Measurements from ENCODE around the gene COL4A4. TPM values are rescaled to one million over a fixed set of nuclear protein-coding genes. Genes with fewer than 3 reads are reported as not detected.
A peak's percentile ranks its signal among the peaks of the same experiment; 100 is the strongest.
"Not testable (repeated sequence)": the region's sequence is repeated elsewhere in the genome, so short reads cannot be mapped to it uniquely, and the experiment has no call there.

Gene COL4A4
- total and polyA plus RNA-seq, 2 donors = 1.6 to 1.7 TPM

DNA sequence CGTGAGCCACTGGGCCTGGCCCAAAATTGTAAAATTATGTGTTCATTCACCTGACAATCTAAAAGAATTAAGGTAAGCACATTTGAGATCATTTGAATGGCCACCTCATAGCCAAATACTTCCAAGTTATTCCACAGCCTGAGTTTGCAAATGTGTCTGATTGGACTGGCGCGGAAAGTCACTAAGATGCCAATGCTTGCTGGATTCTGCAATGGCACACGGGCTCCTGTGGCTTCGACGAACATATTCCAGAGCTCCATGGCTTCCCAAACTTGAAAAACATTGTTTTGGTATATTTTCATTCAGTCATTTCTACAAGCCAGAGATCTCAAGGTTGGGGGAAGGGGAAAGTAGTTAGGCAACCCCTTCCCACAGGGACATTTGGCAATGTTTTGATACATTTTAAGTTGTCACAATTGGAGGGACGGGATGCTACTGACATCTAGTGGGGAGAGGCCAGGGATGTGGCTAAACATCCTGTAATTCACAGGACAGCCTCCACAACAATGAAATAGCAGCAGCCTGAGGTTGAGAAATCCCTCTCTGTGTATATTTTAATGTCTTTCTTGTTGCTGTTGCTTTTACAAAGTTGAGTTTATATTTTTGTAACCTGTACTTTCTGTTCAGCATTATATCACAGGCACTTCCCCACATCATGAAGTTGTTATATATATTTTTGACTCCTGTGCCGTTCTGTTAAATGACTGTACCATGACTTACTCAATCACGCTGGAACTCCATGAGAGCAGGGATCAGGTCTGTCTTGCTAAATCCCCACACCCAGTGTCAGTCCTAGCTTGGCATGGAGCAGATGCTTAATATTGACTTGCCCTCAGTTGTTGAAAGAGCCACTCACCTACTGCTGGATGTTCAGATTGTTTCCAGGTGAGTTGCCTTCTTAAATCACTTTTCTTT, 56.9 kb downstream of the COL4A4 start:
- Histone ChIP-seq H3K9me3 (ENCODE audit: control insufficient read depth in 2 of 2, insufficient read depth in 1 of 2, low read length in 1 of 2) (no peaks in the 10 kb centered on the region), H3K4me3 (ENCODE audit: low read length in 2 of 2) (no peak overlapping the region), H3K27ac (ENCODE audit: low read depth in 1 of 2, low read length in 1 of 2) (no peak overlapping the region), H3K4me1 (ENCODE audit: control insufficient read depth in 2 of 2, insufficient read depth in 2 of 2, low read length in 2 of 2) (no peaks in the 10 kb centered on the region), H3K27me3 (ENCODE audit: control insufficient read depth in 2 of 2, insufficient read depth in 1 of 2, low read length in 1 of 2) (no peaks in the 10 kb centered on the region), H3K36me3 (ENCODE audit: control insufficient read depth in 2 of 2, insufficient read depth in 2 of 2, low read length in 1 of 2) (no peaks in the 10 kb centered on the region)
- peak; percentile 19 to 68 (median 30) for DNase-seq (ENCODE audit: low read depth in 6 of 9, low spot score in 9 of 9)
- 88% methylated on average over 9 of the region's 9 CpGs for WGBS

DNA sequence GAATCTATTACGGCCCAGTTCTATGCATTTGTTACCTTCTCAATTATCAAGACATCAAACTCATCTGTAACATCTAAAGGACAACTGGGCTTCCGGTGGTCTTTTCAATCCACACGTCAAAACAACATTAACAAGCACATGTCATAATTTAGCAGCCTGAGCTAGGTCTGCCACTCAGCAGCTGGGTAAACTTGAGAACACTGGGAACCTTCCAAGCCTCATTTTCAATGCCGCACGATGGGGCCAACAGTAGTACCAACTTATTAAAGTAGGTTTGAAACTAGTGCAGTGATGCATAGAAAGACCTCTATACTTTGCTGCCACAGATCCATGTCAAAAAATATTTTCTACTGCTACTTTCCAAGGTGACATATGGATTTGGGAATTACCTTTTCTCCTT, 60.4 kb downstream of the COL4A4 start:
- H3K36me3 ChIP-seq (ENCODE audit: control insufficient read depth in 2 of 2, insufficient read depth in 2 of 2, low read length in 1 of 2) = no peaks in the 10 kb centered on the region
- 96% methylated on average over 5 of the region's 5 CpGs for WGBS
- no peak overlapping the region for H3K4me3 ChIP-seq (ENCODE audit: low read length in 2 of 2)
- DNase-seq (ENCODE audit: low read depth in 6 of 9, low spot score in 9 of 9) = no peak
- H3K27ac ChIP-seq (ENCODE audit: low read depth in 1 of 2, low read length in 1 of 2) = no peak overlapping the region
- H3K4me1 ChIP-seq (ENCODE audit: control insufficient read depth in 2 of 2, insufficient read depth in 2 of 2, low read length in 2 of 2) = no peaks in the 10 kb centered on the region
- no peaks in the 10 kb centered on the region for H3K9me3 ChIP-seq (ENCODE audit: control insufficient read depth in 2 of 2, insufficient read depth in 1 of 2, low read length in 1 of 2)
- H3K27me3 ChIP-seq (ENCODE audit: control insufficient read depth in 2 of 2, insufficient read depth in 1 of 2, low read length in 1 of 2) = no peaks in the 10 kb centered on the region

DNA sequence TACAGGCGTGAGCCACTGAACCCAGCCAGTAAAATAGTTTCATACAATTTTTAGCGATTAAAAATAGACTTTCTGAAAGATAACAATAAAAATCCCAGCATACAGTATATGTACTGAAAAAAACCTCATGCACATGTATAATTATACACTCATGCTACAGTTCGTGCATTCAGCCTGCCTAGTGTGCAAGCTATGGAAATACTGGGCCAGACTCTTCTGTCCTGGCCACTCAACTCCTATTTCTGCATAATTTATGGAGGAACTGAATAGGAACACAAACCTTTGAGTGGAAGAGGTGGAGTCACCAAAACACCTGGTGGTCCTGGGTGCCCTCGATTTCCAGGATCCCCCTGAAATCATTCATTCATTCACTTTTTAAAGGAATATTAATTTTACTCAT, 64.7 kb downstream of the COL4A4 start:
- 92% methylated on average over 4 of the region's 4 CpGs for whole genome bisulfite sequencing
- DNase-seq (ENCODE audit: low read depth in 6 of 9, low spot score in 9 of 9) = no peak
- Histone ChIP-seq H3K9me3 (ENCODE audit: control insufficient read depth in 2 of 2, insufficient read depth in 1 of 2, low read length in 1 of 2) (no peaks in the 10 kb centered on the region), H3K4me1 (ENCODE audit: control insufficient read depth in 2 of 2, insufficient read depth in 2 of 2, low read length in 2 of 2) (no peaks in the 10 kb centered on the region), H3K36me3 (ENCODE audit: control insufficient read depth in 2 of 2, insufficient read depth in 2 of 2, low read length in 1 of 2) (no peaks in the 10 kb centered on the region), H3K4me3 (ENCODE audit: low read length in 2 of 2) (no peak overlapping the region), H3K27me3 (ENCODE audit: control insufficient read depth in 2 of 2, insufficient read depth in 1 of 2, low read length in 1 of 2) (no peaks in the 10 kb centered on the region), H3K27ac (ENCODE audit: low read depth in 1 of 2, low read length in 1 of 2) (no peak overlapping the region)

DNA sequence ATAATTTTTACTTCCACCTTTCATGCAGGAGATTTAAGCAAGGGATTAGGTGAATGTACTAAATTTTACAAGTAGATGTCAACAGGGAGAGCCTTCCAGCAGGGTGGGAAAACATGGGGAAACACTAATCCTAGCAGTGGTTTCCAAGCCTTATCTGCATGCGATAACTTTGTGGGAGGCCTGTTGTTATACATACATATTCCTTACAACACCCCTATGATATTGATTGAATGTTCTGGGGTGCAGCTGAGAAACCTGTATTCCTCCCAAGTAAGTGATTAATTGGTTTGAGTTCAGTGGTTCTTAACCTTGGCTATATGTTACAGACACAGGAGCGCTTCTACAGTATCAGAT, 65.9 kb downstream of the COL4A4 start:
- Histone ChIP-seq H3K36me3 (ENCODE audit: control insufficient read depth in 2 of 2, insufficient read depth in 2 of 2, low read length in 1 of 2) (no peaks in the 10 kb centered on the region), H3K27ac (ENCODE audit: low read depth in 1 of 2, low read length in 1 of 2) (no peak overlapping the region), H3K4me3 (ENCODE audit: low read length in 2 of 2) (no peak overlapping the region), H3K4me1 (ENCODE audit: control insufficient read depth in 2 of 2, insufficient read depth in 2 of 2, low read length in 2 of 2) (no peaks in the 10 kb centered on the region), H3K27me3 (ENCODE audit: control insufficient read depth in 2 of 2, insufficient read depth in 1 of 2, low read length in 1 of 2) (no peaks in the 10 kb centered on the region), H3K9me3 (ENCODE audit: control insufficient read depth in 2 of 2, insufficient read depth in 1 of 2, low read length in 1 of 2) (no peaks in the 10 kb centered on the region)
- WGBS = 98% methylated on average over 2 of the region's 2 CpGs
- no peak for DNase-seq (ENCODE audit: low read depth in 6 of 9, low spot score in 9 of 9)

DNA sequence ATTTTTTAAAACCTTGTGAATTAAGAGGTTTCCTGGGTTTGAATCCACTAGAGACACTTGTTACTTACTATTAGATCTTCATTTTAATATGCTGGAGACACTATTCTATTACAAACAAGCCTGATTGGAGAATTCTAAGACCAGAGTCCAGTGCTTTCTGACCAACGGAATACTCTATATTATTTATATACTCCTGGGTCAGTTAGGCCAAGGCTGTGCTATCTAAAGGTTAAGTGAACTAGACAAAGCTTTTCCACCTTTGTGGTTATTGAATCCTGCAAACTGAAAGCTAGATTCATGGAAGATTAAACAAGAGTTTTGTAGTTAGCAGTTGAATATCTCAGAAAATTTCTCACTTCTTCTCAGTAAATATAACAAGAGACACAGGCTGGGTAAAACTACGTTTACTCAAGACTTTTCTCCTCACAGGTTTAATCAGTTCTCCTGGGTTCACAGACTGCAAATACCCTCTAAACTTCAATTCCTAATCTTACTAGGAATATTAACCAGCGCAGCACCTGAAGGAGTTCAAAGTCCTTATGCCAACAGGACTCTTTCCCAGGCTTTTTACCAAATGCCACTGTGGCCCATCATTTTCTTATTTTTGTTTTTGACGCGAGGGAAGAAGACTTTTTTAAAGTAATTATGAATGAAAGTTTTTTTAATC, 66.4 kb downstream of the COL4A4 start:
- no peaks in the 10 kb centered on the region for H3K27me3 ChIP-seq (ENCODE audit: control insufficient read depth in 2 of 2, insufficient read depth in 1 of 2, low read length in 1 of 2)
- H3K9me3 ChIP-seq (ENCODE audit: control insufficient read depth in 2 of 2, insufficient read depth in 1 of 2, low read length in 1 of 2) = no peaks in the 10 kb centered on the region
- no peak for DNase-seq (ENCODE audit: low read depth in 6 of 9, low spot score in 9 of 9)
- H3K4me1 ChIP-seq (ENCODE audit: control insufficient read depth in 2 of 2, insufficient read depth in 2 of 2, low read length in 2 of 2) = no peaks in the 10 kb centered on the region
- no peak overlapping the region for H3K27ac ChIP-seq (ENCODE audit: low read depth in 1 of 2, low read length in 1 of 2)
- WGBS = 96% methylated on average over 5 of the region's 5 CpGs
- H3K36me3 ChIP-seq (ENCODE audit: control insufficient read depth in 2 of 2, insufficient read depth in 2 of 2, low read length in 1 of 2) = no peaks in the 10 kb centered on the region
- H3K4me3 ChIP-seq (ENCODE audit: low read length in 2 of 2) = no peak overlapping the region

DNA sequence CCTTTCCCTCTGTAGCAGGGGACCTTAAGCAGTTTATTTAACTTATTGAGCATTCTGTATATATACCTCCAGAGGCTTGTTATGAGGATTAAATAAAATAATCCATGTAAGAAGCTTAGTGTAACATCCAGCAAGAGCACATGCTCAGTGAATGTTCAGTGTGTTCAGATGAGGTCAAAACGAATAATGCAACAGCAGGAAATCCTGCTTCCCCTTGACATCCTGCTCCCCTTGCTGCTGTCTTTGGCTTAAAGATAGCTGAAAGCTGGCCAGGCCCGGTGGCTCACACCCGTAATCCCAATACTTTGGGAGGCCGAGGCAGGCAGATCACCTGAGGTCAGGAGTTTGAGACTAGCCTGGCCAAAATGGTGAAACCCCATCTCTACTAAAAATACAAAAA, 68.7 kb downstream of the COL4A4 start:
- H3K9me3 ChIP-seq (ENCODE audit: control insufficient read depth in 2 of 2, insufficient read depth in 1 of 2, low read length in 1 of 2) = no peaks in the 10 kb centered on the region
- H3K36me3 ChIP-seq (ENCODE audit: control insufficient read depth in 2 of 2, insufficient read depth in 2 of 2, low read length in 1 of 2) = no peaks in the 10 kb centered on the region
- DNase-seq (ENCODE audit: low read depth in 6 of 9, low spot score in 9 of 9) = no peak
- no peaks in the 10 kb centered on the region for H3K4me1 ChIP-seq (ENCODE audit: control insufficient read depth in 2 of 2, insufficient read depth in 2 of 2, low read length in 2 of 2)
- WGBS = 37% methylated on average over 4 of the region's 4 CpGs
- no peak overlapping the region for H3K27ac ChIP-seq (ENCODE audit: low read depth in 1 of 2, low read length in 1 of 2)
- no peak overlapping the region for H3K4me3 ChIP-seq (ENCODE audit: low read length in 2 of 2)
- H3K27me3 ChIP-seq (ENCODE audit: control insufficient read depth in 2 of 2, insufficient read depth in 1 of 2, low read length in 1 of 2) = no peaks in the 10 kb centered on the region

DNA sequence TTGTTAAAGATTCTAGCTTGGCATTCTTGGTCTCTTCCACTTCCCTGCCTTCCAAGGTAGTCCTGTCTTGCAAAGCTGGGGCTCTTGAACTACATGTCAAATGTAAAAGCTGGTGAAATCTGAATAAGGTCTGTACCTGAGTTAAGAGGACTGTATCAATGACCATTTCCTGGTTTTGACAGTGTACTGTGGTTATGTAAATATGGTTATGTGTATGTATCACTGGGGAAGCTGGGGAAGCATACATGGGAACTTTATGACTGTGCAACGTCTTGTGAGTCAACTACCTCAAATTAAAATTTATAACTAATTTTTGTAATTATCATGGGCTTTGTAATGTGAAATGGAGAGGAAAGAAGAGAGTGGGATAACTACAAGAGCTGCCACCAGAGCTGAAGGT, 81.7 kb downstream of the COL4A4 start:
- Histone ChIP-seq H3K9me3 (ENCODE audit: control insufficient read depth in 2 of 2, insufficient read depth in 1 of 2, low read length in 1 of 2) (no peaks in the 10 kb centered on the region), H3K4me3 (ENCODE audit: low read length in 2 of 2) (no peak overlapping the region), H3K4me1 (ENCODE audit: control insufficient read depth in 2 of 2, insufficient read depth in 2 of 2, low read length in 2 of 2) (no peaks in the 10 kb centered on the region), H3K36me3 (ENCODE audit: control insufficient read depth in 2 of 2, insufficient read depth in 2 of 2, low read length in 1 of 2) (no peaks in the 10 kb centered on the region), H3K27ac (ENCODE audit: low read depth in 1 of 2, low read length in 1 of 2) (no peak overlapping the region), H3K27me3 (ENCODE audit: control insufficient read depth in 2 of 2, insufficient read depth in 1 of 2, low read length in 1 of 2) (no peaks in the 10 kb centered on the region)
- WGBS = 51% methylated on average over 1 of the region's 1 CpG
- peak in 1 of 9 donors; percentile 4 for DNase-seq (ENCODE audit: low read depth in 6 of 9, low spot score in 9 of 9)

DNA sequence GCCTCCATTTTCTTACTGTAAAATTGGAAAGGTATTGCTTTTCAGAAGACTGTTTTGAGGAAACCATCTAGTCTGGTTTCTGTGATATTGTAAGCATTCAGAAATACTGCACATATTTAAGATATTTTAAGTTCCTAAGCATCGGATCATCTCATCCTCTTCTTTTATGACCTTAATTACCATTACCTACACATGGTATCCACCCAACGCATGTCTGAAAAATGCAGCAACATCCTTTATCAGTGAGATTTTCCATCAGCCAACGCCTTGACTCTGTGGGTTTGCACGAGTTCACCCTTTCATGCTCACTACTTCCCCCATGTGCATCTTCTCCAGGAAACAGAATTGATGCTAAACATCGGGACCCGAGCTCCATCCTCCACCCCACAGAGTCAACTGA, 84.3 kb downstream of the COL4A4 start:
- WGBS = 93% methylated on average over 6 of the region's 6 CpGs
- DNase-seq (ENCODE audit: low read depth in 6 of 9, low spot score in 9 of 9) = no peak
- Histone ChIP-seq H3K27me3 (ENCODE audit: control insufficient read depth in 2 of 2, insufficient read depth in 1 of 2, low read length in 1 of 2) (no peaks in the 10 kb centered on the region), H3K27ac (ENCODE audit: low read depth in 1 of 2, low read length in 1 of 2) (no peak overlapping the region), H3K36me3 (ENCODE audit: control insufficient read depth in 2 of 2, insufficient read depth in 2 of 2, low read length in 1 of 2) (no peaks in the 10 kb centered on the region), H3K4me1 (ENCODE audit: control insufficient read depth in 2 of 2, insufficient read depth in 2 of 2, low read length in 2 of 2) (no peaks in the 10 kb centered on the region), H3K9me3 (ENCODE audit: control insufficient read depth in 2 of 2, insufficient read depth in 1 of 2, low read length in 1 of 2) (no peaks in the 10 kb centered on the region), H3K4me3 (ENCODE audit: low read length in 2 of 2) (no peak overlapping the region)

DNA sequence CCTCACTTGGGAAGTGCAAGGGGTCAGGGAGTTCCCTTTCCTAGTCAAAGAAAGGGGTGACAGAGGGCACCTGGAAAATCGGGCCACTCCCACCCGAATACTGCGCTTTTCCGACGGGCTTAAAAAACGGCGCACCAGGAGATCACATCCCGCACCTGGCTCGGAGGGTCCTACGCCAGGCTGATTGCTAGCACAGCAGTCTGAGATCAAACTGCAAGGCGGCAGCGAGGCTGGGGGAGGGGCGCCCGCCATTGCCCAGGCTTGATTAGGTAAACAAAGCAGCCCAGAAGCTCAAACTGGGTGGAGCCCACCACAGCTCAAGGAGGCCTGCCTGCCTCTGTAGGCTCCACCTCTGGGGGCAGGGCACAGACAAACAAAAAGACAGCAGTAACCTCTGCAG, 98.9 kb downstream of the COL4A4 start:
- not testable (repeated sequence) for H3K27ac ChIP-seq (ENCODE audit: low read depth in 1 of 2, low read length in 1 of 2); H3K4me3 ChIP-seq (ENCODE audit: low read length in 2 of 2); H3K9me3 ChIP-seq (ENCODE audit: control insufficient read depth in 2 of 2, insufficient read depth in 1 of 2, low read length in 1 of 2); DNase-seq (ENCODE audit: low read depth in 6 of 9, low spot score in 9 of 9); H3K4me1 ChIP-seq (ENCODE audit: control insufficient read depth in 2 of 2, insufficient read depth in 2 of 2, low read length in 2 of 2); H3K36me3 ChIP-seq (ENCODE audit: control insufficient read depth in 2 of 2, insufficient read depth in 2 of 2, low read length in 1 of 2); H3K27me3 ChIP-seq (ENCODE audit: control insufficient read depth in 2 of 2, insufficient read depth in 1 of 2, low read length in 1 of 2)
- 89% methylated on average over 14 of the region's 14 CpGs for WGBS

All from thymus (tissue), 11 donors.